Measurements from ENCODE around the gene TTC23.

Gene TTC23

DNA sequence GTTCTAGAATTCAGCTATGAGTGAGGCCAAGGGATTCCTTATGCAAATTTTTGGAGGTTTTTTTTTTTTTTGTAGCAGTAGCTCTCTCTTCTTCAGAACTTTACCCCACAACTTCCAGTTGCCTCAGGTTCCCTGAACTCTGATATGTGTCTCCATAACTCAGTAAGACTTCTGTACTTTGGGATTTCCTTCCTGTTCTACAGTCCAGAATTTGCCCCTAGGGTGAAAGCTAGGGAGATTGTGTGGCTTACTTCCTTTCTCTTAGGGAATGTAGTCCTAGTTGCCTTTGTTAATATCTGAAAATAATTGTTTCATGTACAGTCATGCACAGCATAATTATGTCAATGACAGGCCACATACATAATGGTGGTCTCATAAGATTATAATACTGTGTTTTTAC, 32.7 kb upstream of the TTC23 start:
- no peak for DNase-seq (ENCODE audit: low read depth)
- TF ChIP-seq, protein P1, sequence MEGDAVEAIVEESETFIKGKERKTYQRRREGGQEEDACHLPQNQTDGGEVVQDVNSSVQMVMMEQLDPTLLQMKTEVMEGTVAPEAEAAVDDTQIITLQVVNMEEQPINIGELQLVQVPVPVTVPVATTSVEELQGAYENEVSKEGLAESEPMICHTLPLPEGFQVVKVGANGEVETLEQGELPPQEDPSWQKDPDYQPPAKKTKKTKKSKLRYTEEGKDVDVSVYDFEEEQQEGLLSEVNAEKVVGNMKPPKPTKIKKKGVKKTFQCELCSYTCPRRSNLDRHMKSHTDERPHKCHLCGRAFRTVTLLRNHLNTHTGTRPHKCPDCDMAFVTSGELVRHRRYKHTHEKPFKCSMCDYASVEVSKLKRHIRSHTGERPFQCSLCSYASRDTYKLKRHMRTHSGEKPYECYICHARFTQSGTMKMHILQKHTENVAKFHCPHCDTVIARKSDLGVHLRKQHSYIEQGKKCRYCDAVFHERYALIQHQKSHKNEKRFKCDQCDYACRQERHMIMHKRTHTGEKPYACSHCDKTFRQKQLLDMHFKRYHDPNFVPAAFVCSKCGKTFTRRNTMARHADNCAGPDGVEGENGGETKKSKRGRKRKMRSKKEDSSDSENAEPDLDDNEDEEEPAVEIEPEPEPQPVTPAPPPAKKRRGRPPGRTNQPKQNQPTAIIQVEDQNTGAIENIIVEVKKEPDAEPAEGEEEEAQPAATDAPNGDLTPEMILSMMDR (IDR thresholded peaks at IDR 0.05; ENCODE audit: insufficient read depth, low read depth, low read length, missing control alignments), result no peak
- no peak overlapping the region for H3K4me3 ChIP-seq (ENCODE audit: low read depth, low read length)

DNA sequence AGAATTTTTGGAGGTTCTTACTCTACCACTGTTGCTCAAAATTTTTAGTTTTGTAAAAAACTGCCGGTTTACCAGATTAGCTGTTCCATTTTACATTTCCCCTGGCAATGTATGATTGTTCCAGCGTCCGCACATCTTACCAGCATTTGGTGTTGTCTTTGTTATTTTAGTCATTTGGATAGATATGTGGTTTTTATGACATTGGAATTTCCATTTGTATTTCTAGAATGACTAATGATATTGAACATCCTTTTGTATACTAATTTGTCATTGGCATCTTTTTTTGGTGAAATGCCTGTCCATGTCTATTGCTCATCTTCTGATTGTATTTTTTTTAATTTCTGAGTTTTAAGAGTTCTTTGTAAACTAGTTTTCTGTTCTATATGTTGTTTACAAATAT, 30.4 kb upstream of the TTC23 start:
- TF ChIP-seq, protein P1 (IDR thresholded peaks at IDR 0.05; ENCODE audit: insufficient read depth, low read depth, low read length, missing control alignments), result no peak
- no peak for DNase-seq (ENCODE audit: low read depth)
- H3K4me3 ChIP-seq (ENCODE audit: low read depth, low read length), result no peak overlapping the region

DNA sequence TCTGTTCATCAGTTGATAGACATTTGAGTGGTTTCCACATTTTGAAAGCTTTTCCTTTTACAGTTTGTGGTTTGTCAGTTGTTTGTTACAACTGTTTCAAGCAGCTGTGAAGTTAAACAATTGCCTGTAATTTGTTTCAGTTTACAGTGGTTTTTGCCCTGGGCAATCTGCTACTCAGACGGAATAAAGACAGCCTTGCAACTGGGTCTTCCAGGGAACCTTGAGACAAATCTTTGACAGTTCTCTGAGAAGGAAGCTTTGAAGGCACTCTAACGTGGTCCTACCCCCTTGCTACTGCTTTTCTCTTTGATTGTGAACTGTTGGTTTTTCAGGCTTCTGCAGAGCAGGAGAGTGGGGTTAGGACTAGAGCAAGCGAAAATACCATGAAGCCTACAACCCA, 29.9 kb upstream of the TTC23 start:
- H3K4me3 ChIP-seq (ENCODE audit: low read depth, low read length), result no peak overlapping the region
- TF ChIP-seq, protein P1 (IDR thresholded peaks at IDR 0.05; ENCODE audit: insufficient read depth, low read depth, low read length, missing control alignments), result no peak
- no peak for DNase-seq (ENCODE audit: low read depth)

DNA sequence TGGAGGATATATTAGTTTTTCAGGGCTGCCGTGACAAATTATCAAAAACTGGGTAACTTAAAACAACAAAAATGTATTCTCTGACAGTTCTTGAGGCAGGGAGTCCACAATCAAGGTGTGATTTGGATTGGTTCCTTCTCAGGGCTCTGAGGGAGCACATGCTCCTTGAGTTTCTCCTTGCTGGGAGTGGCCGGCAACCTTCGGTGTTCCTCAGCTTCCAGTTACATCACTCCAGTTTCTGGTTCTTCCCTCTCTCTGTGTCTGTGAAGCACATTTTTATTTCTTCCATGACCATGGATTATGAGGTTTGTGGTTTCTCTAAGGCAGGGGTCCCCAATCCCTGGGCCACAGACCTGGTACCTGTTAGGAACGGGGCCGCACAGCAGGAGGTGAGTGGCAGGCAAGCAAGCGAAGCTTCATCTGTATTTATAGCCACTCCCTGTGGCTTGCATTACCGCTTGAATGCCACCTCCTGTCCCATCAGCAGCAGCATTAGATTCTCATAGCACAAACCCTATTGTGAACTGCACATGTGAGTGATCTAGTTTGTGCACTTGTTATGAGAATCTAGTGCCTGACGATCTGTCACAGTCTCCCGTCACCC, 26.2 kb upstream of the TTC23 start:
- TF ChIP-seq, protein P1 (IDR thresholded peaks at IDR 0.05; ENCODE audit: insufficient read depth, low read depth, low read length, missing control alignments), result no peak
- no peak for DNase-seq (ENCODE audit: low read depth)
- H3K4me3 ChIP-seq (ENCODE audit: low read depth, low read length), result no peak overlapping the region

DNA sequence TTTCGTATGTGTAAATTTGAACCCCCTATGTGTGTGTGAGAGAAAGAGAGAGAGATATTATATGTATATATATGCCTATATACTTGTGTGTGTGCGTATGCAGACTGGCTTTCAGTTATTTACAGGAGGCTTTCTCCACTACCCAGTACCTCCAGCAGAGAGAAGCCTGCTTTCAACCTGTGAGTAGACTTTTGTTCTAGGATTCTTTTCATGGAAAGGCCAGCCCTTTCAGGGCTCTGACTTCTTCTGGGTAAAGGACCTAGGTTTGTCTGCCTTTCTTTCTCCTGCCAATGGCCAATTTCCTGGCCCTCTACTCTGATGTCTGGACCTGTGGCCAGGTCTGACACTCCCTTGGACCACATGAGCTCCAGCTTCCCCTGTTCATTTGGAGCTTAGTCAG, 25.7 kb upstream of the TTC23 start:
- DNase-seq (ENCODE audit: low read depth), result no peak
- TF ChIP-seq, protein P1 (IDR thresholded peaks at IDR 0.05; ENCODE audit: insufficient read depth, low read depth, low read length, missing control alignments), result no peak

DNA sequence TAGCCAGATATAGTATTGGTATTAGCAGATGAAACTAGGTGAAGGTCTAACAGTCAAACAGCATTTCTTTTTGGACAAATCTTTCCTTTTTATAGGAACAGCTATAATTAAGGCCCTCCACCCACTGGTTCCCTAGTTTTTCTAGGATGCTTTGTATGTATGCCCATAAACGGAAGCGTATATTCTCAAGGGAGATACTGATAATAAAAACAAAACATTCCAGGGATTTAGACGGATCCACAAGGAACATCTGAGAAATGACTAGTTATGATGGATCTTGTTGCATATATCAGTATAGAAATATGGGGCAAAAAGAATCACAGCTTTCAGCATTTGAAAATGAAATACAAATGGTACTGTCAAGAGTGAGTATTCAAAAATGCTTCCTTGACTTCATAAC, 24.4 kb upstream of the TTC23 start:
- no peak overlapping the region for H3K4me3 ChIP-seq (ENCODE audit: low read depth, low read length)
- DNase-seq (ENCODE audit: low read depth), result no peak

More for the DNA sequence above, 25.7 kb upstream of the TTC23 start:
- H3K4me3 ChIP-seq (ENCODE audit: low read depth, low read length), result no peak overlapping the region

More for the DNA sequence above, 24.4 kb upstream of the TTC23 start:
- TF ChIP-seq, protein P1 (IDR thresholded peaks at IDR 0.05; ENCODE audit: insufficient read depth, low read depth, low read length, missing control alignments), result no peak

All from GM12865 (cell line).